SU-DHL-6 (cell line): ENCODE data around the gene KLHL36.

Experiments
- H2AFZ ChIP-seq: fragments of 200-600 bp; sonication (generic); 2 replicates; pipeline ENCODE4 v1.6.1; 2014; ENCODE audit warnings: low read depth, mild to moderate bottlenecking, moderate library complexity, mixed read lengths, antibody characterized with exemption, low read length; ENCODE audit not compliant: severe bottlenecking
- H3F3A ChIP-seq: fragments of 200-600 bp; shearing (Covaris generic); 2 replicates; pipeline ENCODE4 v1.6.0; 2016; ENCODE audit warnings: antibody characterized with exemption, mild to moderate bottlenecking; ENCODE audit not compliant: insufficient read depth
- H3K27ac ChIP-seq: fragments of 200-600 bp; sonication (generic); 2 replicates; pipeline ENCODE4 v1.5.1; 2016; ENCODE audit warnings: low read depth, mild to moderate bottlenecking, low read length, moderate library complexity, mixed read lengths
- H3K27me3 ChIP-seq: fragments of 200-600 bp; sonication (generic), shearing (Covaris generic); 2 replicates; pipeline ENCODE4 v1.6.0; 2014; ENCODE audit warnings: mild to moderate bottlenecking, low read length
- H3K36me3 ChIP-seq: fragments of 200-600 bp; sonication (generic); 2 replicates; pipeline ENCODE4 v1.6.1; 2014; ENCODE audit warnings: mild to moderate bottlenecking, low read length, mixed read lengths
- H3K4me2 ChIP-seq: fragments of 300-600, 200-600 bp; shearing (Covaris generic), sonication (generic); 2 replicates; pipeline ENCODE4 v1.6.0; 2014; ENCODE audit warnings: low read length, low read depth, mild to moderate bottlenecking; ENCODE audit not compliant: poor library complexity, severe bottlenecking
- H3K4me3 ChIP-seq: fragments of 200-600 bp; sonication (generic); 2 replicates; pipeline ENCODE4 v1.5.1; 2014; ENCODE audit warnings: antibody characterized with exemption, low read length, mild to moderate bottlenecking, mixed read lengths; ENCODE audit not compliant: insufficient read depth, poor library complexity, severe bottlenecking
- H3K79me2 ChIP-seq: fragments of 200-600 bp; sonication (generic); 2 replicates; pipeline ENCODE4 v1.6.1; 2014; ENCODE audit warnings: mild to moderate bottlenecking, low read length, moderate library complexity; ENCODE audit not compliant: insufficient read depth
- H3K9ac ChIP-seq: fragments of 200-600 bp; sonication (generic); 2 replicates; pipeline ENCODE4 v1.7.0; 2014; ENCODE audit warnings: mild to moderate bottlenecking, low read length
- H3K9me2 ChIP-seq: fragments of 200-600 bp; sonication (generic); replicated peaks from 2 replicates; pipeline ENCODE4 v1.6.1; 2014; ENCODE audit warnings: low read length; ENCODE audit not compliant: insufficient read depth
- H3K9me3 ChIP-seq: fragments of 200-600 bp; sonication (generic); 2 replicates; pipeline ENCODE4 v1.6.1; 2014; ENCODE audit warnings: low read length, mixed read lengths; ENCODE audit not compliant: insufficient read depth
- H4K20me1 ChIP-seq: fragments of 200-600 bp; sonication (generic); 2 replicates; pipeline ENCODE4 v1.6.1; 2014; ENCODE audit warnings: low read depth, mild to moderate bottlenecking, antibody characterized with exemption, low read length, moderate library complexity, mixed read lengths
- CTCF ChIP-seq: fragments of 200-600 bp; sonication (generic); IDR thresholded peaks from one replicate; pipeline ENCODE4 v1.5.1; 2017; ENCODE audit warnings: antibody characterized with exemption, mild to moderate bottlenecking, low read length, moderate library complexity; ENCODE audit not compliant: insufficient read depth, poor library complexity, severe bottlenecking
- EZH2phosphoT487 ChIP-seq: fragments of 200-600 bp; sonication (generic), shearing (Covaris generic); conservative IDR thresholded peaks from 2 replicates; pipeline ENCODE4 v1.6.1; 2018; ENCODE audit warnings: mild to moderate bottlenecking, antibody characterized with exemption, low read length, moderate library complexity, mixed read lengths

The KLHL36 gene

GRCh38 chr16:84694980-84695379 lies 46.7 kb downstream of the KLHL36 start:
- H3K9me2 ChIP-seq: no peaks in the 10 kb centered on the region
- H4K20me1 ChIP-seq: no peaks in the 10 kb centered on the region
- H3K9ac ChIP-seq: no peak overlapping the region
- no peaks in the 10 kb centered on the region for H3K36me3 ChIP-seq
- H2AFZ ChIP-seq: no peak overlapping the region
- no peak overlapping the region for H3K4me2 ChIP-seq
- no peak for TF ChIP-seq CTCF
- TF ChIP-seq EZH2phosphoT487: no peak
- H3K4me3 ChIP-seq: no peak overlapping the region
- no peaks in the 10 kb centered on the region for H3K27me3 ChIP-seq
- no peak overlapping the region for H3K27ac ChIP-seq
- peaks cover 1% of the 10 kb centered on the region; the same call in 1 of the 2 replicates for H3K79me2 ChIP-seq
- H3K9me3 ChIP-seq: no peaks in the 10 kb centered on the region
- no peaks in the 10 kb centered on the region for H3F3A ChIP-seq

- H3F3A ChIP-seq: no peaks in the 10 kb centered on the region
- peak overlapping the region; percentile 93 for H3K4me3 ChIP-seq
- H2AFZ ChIP-seq: peak overlapping the region; percentile 100
- H3K9ac ChIP-seq: peak overlapping the region; percentile 91
- H3K27ac ChIP-seq: no peak overlapping the region
- H3K79me2 ChIP-seq: peaks cover 44% of the 10 kb centered on the region
- H3K4me2 ChIP-seq: peak overlapping the region; percentile 82
- H3K27me3 ChIP-seq: no peaks in the 10 kb centered on the region
- TF ChIP-seq EZH2phosphoT487 (no peak), CTCF (no peak)
- H3K9me3 ChIP-seq: no peaks in the 10 kb centered on the region
- no peaks in the 10 kb centered on the region for H3K9me2 ChIP-seq
- H3K36me3 ChIP-seq: no peaks in the 10 kb centered on the region
- H4K20me1 ChIP-seq: peaks cover 24% of the 10 kb centered on the region
These were observed 50.9 kb downstream of the KLHL36 start for GRCh38 chr16:84699147-84699711.

GRCh38 chr16:84699712-84700445 lies 51.6 kb downstream of the KLHL36 start, which contains the start of gene USP10:
USP10 (plus strand) TSS chr16:84700000; CDS start chr16:84700091, 91 bp downstream.
- Histone ChIP-seq H3K4me3 (peak within 1 kb of the TSS; percentile 93), H2AFZ (peak within 1 kb of the TSS; percentile 100), H3K79me2 (peaks cover 50% of the 10 kb centered on the region), H3K9me2 (no peaks in the 10 kb centered on the region), H3K36me3 (no peaks in the 10 kb centered on the region), H3K9me3 (no peaks in the 10 kb centered on the region), H3K27ac (peak within 1 kb of the TSS; percentile 45), H3K9ac (peak within 1 kb of the TSS; percentile 91), H3K4me2 (peak within 1 kb of the TSS; percentile 99), H3F3A (no peaks in the 10 kb centered on the region), H3K27me3 (no peaks in the 10 kb centered on the region), H4K20me1 (peaks cover 31% of the 10 kb centered on the region)
- no peak for TF ChIP-seq EZH2phosphoT487
- no peak for TF ChIP-seq CTCF
